ENCODE measurements around the gene MMP24. TPM values are rescaled to one million over a fixed set of nuclear protein-coding genes. Genes with fewer than 3 reads are reported as not detected.

MMP24 gene
- total RNA-seq, 1 experiment from 2014 or later: 23.0 TPM

- no peak overlapping the region for H2BK20ac ChIP-seq (ENCODE audit: low read depth, low read length, poor library complexity, severe bottlenecking)
- H3K27me3 Mint-ChIP-seq (ENCODE audit: low read depth): peaks cover 8% of the 10 kb centered on the region
- no peak overlapping the region for H2AK5ac ChIP-seq (ENCODE audit: insufficient read length, low read length)
- no peak overlapping the region for H3K14ac ChIP-seq (ENCODE audit: insufficient read depth, low read length)
- no peak overlapping the region for H4K8ac ChIP-seq (replicated peaks; ENCODE audit: insufficient read length, low read depth, low read length)
- no peak overlapping the region for H2BK12ac ChIP-seq (ENCODE audit: insufficient read length, low read depth, low read length)
- H3K56ac ChIP-seq (ENCODE audit: insufficient read length, low read depth, low read length): no peak overlapping the region
- no peak overlapping the region for H2BK5ac ChIP-seq (ENCODE audit: insufficient read length, low read length)
- H2BK15ac ChIP-seq (ENCODE audit: low read depth, low read length): no peak overlapping the region
- H3K18ac ChIP-seq (ENCODE audit: insufficient read length, low read depth, low read length): no peak overlapping the region
- H3K4me2 ChIP-seq (ENCODE audit: insufficient read depth, insufficient read length, low read length): no peak overlapping the region
- TF ChIP-seq, protein P1, sequence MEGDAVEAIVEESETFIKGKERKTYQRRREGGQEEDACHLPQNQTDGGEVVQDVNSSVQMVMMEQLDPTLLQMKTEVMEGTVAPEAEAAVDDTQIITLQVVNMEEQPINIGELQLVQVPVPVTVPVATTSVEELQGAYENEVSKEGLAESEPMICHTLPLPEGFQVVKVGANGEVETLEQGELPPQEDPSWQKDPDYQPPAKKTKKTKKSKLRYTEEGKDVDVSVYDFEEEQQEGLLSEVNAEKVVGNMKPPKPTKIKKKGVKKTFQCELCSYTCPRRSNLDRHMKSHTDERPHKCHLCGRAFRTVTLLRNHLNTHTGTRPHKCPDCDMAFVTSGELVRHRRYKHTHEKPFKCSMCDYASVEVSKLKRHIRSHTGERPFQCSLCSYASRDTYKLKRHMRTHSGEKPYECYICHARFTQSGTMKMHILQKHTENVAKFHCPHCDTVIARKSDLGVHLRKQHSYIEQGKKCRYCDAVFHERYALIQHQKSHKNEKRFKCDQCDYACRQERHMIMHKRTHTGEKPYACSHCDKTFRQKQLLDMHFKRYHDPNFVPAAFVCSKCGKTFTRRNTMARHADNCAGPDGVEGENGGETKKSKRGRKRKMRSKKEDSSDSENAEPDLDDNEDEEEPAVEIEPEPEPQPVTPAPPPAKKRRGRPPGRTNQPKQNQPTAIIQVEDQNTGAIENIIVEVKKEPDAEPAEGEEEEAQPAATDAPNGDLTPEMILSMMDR (conservative IDR thresholded peaks at IDR 0.05): no peak
- H3K79me2 ChIP-seq (ENCODE audit: insufficient read depth, low read length): peaks cover 11% of the 10 kb centered on the region
- no peak overlapping the region for H3K27ac Mint-ChIP-seq
- peaks cover 7% of the 10 kb centered on the region for H3K4me1 ChIP-seq (ENCODE audit: insufficient read depth, low read length)
- DNase-seq: no peak
- no peak overlapping the region for H3K4me3 Mint-ChIP-seq
- no peak overlapping the region for H3K4ac ChIP-seq (ENCODE audit: low read depth, low read length)
- no peak overlapping the region for H3K27ac ChIP-seq (ENCODE audit: insufficient read length, low read depth, low read length)
- H4K91ac ChIP-seq (ENCODE audit: insufficient read length, low read depth, low read length): no peak overlapping the region
- H3T11ph ChIP-seq (ENCODE audit: low read length): no peak overlapping the region
- no peaks in the 10 kb centered on the region for H3K9me3 ChIP-seq (ENCODE audit: control insufficient read depth, low read depth, low read length)
- peaks cover 4% of the 10 kb centered on the region for H3K23me2 ChIP-seq (ENCODE audit: insufficient read length, low read depth, low read length, poor library complexity, severe bottlenecking)
- no CpG with 5 or more reads among the region's 28 CpGs for WGBS (ENCODE audit: extremely low coverage, insufficient read length, low lambda C conversion rate)
- no peak overlapping the region for H3K23ac ChIP-seq (ENCODE audit: insufficient read length, low read depth, low read length)
- no peaks in the 10 kb centered on the region for H4K20me1 ChIP-seq (ENCODE audit: control insufficient read depth, insufficient read depth, insufficient read length)
- H4K5ac ChIP-seq (ENCODE audit: insufficient read length, low read depth, low read length): no peak overlapping the region
- no peak overlapping the region for H3K9ac ChIP-seq (ENCODE audit: extremely low read depth, insufficient read length, low read length)
- H2BK120ac ChIP-seq (ENCODE audit: low read depth, low read length, poor library complexity, severe bottlenecking): no peak overlapping the region
- H3K27me3 ChIP-seq (ENCODE audit: insufficient read depth, low read length): no peaks in the 10 kb centered on the region
- H3K9me3 Mint-ChIP-seq: no peaks in the 10 kb centered on the region
- peaks cover 18 to 20% of the 10 kb centered on the region in 2 experiments for H3K4me1 Mint-ChIP-seq
- H3K79me1 ChIP-seq (ENCODE audit: insufficient read depth, low read depth, low read length, poor library complexity, severe bottlenecking): no peaks in the 10 kb centered on the region
- peaks cover 0 to 11% (median 9%) of the 10 kb centered on the region in 3 experiments; a peak in 5 of 7 replicates for H3K36me3 Mint-ChIP-seq (ENCODE audit: insufficient read depth in 1 of 3, low read depth in 3 of 3)
- no peak overlapping the region for H2AFZ ChIP-seq (ENCODE audit: low read length)
These were observed 61.2 kb downstream of the MMP24 start for GRCh38 chr20:35287509-35288324.
